NCI-H2107 (cell line): ENCODE results near the gene AKR1C1.
"Not testable (repeated sequence)": the region's sequence is repeated elsewhere in the genome, so short reads cannot be mapped to it uniquely, and the experiment has no call there.

Experiments
- DNase-seq: peaks from one replicate; lab custom pipeline; 2025; lab: John Stamatoyannopoulos, UW

The AKR1C1 gene

DNA sequence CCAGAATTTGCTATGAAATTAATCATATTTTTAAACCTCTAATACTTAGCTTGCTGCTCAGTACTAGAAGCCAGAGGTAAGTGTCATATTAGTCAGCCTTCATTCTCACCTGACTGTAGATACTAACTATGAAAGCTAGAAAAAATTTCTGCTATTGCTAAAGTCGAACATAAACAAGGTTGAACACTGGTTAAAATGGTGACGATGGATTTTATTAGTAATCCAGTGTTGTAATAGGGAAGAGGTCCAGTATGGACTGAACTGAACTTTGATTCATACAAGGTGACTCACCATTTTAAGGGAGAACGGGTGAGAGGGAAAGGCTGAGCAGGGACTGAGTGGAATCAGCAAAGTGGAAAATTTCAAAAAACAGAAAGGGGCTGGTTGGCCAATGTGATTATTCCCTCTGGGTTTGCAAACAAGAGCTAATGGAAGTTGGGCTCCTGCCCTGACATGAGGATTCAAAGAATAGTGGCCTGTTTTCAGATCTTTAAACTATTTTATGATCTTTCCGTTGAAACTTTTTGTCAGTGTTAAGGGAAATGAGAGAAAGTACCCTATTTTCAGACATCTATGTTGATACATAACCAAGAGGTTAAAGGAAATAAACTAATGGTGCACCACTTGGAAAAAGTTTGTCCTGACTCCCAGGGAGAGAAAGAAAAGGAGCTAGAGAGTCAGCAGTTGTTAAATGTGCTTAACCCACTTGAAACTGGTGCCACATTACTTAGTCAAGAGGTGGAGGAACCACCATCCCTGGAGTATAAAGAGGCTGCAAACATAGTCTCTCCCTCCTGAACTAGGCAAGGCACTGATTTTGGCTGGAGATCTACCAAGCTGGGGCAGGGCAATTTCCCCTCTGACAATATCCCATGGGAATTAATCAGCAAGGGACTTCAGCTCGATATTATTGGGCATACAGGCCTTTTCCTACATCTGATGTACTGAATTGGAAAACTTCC is 15.3 kb upstream of the AKR1C1 start:
- no peak for DNase-seq

DNA sequence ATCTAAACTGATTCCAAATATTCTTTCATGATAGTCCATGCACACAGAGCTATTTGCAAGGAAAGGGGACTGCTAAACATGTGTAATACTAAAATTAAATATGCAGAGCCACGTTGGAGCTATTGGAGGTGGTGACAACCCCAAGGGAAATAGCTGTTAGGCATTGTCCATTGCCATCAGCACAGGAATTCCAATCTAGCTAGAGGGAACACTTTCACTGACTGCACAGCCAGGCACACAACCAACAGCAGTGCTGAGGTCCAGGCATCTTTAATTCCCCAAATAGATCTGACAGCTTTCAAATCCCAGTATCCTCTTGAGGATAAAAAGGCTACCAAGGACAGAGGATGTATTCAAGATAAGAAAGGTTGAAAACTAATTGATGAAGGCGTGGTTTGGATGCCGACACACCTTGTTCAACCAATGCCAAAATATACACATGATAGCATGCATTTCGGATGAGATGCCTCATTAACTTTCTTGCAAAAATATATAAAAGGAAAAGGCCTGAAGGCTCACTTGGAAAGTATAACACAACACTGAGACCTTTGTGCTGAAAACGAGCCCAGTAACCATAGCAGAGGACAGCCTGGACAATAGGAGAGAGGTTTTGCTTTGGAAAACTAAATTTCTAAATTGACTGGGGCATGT is 11.6 kb upstream of the AKR1C1 start:
- not testable (repeated sequence) for DNase-seq

DNA sequence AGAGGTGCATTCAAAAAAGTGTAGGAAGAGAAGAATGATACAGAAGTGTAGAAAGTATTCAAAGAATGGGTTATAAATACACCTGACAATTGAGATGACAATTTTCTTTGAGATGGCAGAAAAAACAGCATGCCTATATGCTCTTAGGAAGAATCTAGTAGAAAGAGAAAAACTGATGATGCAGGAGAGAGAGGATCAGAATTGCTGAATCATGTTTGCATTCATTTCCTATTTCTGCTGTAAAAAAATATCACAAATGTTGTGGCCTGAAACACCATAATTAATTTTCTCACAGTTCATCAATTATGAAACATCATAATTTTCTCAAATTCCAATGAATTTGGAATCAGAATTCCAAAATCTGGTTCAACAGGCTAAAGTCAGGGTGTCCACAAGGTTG is 9.8 kb upstream of the AKR1C1 start:
- DNase-seq, result no peak

DNA sequence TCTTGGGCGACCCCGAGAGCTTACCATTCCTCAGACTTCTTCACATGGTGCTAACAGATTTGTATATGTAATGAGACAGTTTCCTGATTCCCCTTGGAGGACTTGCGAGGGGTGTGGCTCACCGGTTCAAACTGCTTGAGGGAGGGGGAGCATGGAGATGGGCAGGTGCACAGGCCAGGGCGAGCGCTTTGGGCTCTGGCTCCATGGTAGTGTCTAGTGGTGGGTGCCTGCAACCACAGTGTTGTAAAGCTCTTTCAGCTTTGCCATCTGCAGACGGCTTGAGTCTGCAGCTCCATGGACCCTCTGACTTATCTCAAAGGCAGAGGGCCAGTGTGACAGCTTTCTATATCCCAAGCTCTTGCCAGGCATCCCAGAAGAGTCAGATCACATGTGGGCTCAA is 7.1 kb upstream of the AKR1C1 start:
- DNase-seq, result not testable (repeated sequence)

- DNase-seq, result not testable (repeated sequence)
These were observed 6.1 kb upstream of the AKR1C1 start for GRCh38 chr10:4956955-4957645.

DNA sequence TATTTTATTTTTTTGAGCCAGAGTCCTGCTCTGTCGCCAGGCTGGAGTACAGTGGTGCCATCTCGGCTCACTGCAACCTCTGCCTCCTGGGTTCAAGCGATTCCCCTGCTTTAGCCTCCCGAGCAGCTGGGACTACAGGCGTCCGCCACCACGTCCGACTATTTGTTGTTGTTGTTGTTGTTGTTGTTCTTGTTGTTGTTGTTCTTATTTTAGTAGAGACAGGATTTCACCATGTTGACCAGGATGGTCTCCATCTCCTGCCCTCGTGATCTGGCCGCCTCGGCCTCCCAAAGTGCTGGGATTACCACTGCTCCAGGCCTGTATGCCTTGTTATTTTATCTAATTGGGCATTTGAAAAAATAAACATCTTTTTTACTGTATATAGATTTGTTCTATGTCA is 1.7 kb upstream of the AKR1C1 start:
- not testable (repeated sequence) for DNase-seq

GRCh38 chr10:4962308-4962707 is 907 bp upstream of the AKR1C1 start:
- not testable (repeated sequence) for DNase-seq

- DNase-seq, result not testable (repeated sequence)
These were observed 570 bp downstream of the AKR1C1 start for GRCh38 chr10:4963815-4964154.

DNA sequence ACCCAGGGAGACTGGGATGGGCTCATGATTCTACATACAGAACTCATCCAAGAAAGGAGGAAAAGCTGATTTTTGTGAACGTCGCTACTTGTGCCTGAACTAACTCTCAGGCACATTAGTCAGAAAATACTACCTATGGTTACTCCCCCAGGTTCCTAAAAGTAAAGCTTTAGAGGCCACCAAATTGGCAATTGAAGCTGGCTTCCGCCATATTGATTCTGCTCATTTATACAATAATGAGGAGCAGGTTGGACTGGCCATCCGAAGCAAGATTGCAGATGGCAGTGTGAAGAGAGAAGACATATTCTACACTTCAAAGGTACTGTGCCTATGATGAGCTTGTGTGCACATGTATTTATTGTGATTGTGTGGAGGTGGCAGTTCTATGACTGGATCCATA is 2.5 kb downstream of the AKR1C1 start:
- DNase-seq, result not testable (repeated sequence)

GRCh38 chr10:4967189-4967588 is 4.0 kb downstream of the AKR1C1 start:
- not testable (repeated sequence) for DNase-seq

DNA sequence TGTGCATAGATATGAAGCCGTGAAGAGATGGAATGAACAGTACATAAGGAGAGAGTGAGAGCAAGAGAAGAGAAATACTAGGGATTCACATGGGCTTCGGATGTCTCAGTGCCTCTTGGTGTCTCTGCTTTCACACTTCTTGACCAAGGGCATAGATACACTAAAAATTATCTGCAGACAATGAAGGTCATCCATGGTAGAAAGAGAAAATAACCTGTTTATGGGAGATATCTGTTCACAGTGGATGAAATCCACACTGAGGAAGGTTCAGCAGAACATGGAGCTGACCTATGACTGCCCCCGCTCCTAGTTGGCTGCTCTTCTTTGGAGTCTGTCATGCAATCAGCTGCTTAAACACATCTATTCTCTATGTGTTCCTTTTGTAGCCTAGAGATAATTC is 6.1 kb downstream of the AKR1C1 start:
- DNase-seq, result not testable (repeated sequence)

DNA sequence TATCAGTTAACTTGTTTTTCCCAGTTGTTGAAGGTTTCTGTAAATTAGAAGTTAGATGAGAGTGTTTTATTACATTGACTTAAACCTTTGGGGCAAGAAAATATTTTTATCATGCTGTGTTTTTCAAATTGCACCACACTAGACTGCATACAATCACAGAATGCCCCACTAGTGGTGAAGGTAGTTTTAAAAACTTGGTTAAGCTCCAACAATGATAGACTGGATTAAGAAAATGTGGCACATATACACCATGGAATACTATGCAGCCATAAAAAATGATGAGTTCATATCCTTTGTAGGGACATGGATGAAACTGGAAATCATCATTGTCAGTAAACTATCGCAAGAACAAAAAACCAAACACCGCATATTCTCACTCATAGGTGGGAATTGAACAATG is 7.1 kb downstream of the AKR1C1 start:
- not testable (repeated sequence) for DNase-seq

GRCh38 chr10:4972369-4973142 is 9.3 kb downstream of the AKR1C1 start:
- not testable (repeated sequence) for DNase-seq

DNA sequence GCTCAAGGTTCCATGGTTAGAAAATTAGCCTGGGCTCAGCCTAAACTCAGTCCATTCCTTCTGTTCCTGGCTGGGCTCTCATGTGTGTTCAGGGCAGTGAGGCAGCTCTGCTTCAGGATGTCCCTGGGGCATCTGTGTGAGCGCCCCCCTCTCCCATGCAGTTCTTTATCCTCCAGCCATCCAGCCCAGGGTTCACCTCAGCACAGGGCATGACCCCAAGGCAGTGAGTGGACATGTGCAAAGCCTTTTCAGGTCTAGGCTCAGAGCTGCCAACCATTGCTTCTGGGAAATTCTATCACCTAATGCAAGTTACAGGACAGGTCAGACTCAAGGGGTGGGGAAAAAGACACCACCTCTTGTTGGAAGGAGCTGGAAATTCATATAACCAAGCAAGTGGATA is 10.1 kb downstream of the AKR1C1 start:
- not testable (repeated sequence) for DNase-seq

GRCh38 chr10:4974400-4974799 is 11.2 kb downstream of the AKR1C1 start:
- DNase-seq, result not testable (repeated sequence)

DNA sequence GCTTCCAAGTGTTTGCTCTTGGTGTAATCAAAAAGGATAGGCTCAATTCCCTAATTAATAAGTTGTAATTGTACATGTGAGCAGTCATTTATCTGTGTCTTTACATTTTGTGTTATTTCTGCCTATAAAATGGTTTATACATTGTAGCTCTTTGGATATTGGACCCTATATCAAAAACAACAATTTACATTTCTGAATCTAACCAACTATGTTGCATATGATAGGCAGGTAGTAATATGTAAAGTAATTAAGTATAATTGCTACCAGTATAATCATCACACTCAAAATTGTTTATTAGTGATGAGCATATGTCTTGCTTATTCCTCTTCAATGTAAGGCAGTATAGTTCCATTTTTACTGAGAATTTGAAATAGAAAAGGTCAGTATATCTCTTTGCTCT is 13.8 kb downstream of the AKR1C1 start:
- DNase-seq, result no peak

DNA sequence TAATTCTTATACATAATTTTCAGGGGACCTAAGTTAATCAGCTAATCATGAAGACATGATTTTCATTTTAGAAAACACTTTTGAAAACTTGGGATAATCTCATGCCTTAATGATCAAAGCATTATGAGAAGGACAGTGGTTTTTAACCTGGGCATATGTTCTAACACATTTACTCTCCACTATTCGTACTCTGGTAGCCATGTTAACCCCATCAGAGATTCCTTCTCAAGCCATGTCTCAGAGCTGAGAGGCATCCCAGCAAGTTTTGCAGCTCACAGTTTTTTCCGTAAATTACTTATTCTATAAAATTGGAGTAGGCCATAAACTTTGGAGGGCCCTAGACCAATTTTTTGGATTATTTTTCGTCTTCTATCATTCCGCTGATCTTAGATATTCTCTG is 15.7 kb downstream of the AKR1C1 start:
- DNase-seq, result no peak

DNA sequence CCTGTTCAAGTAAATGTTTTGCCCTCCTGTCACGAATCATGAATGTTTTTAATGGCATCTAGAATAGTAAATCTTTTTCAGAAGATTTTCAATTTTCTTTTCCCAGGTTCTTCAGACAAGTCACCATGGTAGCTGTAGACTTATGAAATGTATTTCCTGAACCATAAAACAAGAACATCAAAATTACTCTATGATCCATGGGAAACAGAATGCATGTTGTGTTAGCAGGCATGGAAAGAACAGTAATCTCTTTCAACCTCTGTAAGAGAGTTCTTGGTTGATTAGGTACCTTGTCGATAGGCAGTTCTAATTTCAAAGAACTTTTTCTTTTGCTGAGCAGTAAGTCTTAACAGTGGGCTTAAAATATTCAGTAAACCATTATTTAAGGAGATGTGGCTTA is 17.6 kb downstream of the AKR1C1 start:
- no peak for DNase-seq

DNA sequence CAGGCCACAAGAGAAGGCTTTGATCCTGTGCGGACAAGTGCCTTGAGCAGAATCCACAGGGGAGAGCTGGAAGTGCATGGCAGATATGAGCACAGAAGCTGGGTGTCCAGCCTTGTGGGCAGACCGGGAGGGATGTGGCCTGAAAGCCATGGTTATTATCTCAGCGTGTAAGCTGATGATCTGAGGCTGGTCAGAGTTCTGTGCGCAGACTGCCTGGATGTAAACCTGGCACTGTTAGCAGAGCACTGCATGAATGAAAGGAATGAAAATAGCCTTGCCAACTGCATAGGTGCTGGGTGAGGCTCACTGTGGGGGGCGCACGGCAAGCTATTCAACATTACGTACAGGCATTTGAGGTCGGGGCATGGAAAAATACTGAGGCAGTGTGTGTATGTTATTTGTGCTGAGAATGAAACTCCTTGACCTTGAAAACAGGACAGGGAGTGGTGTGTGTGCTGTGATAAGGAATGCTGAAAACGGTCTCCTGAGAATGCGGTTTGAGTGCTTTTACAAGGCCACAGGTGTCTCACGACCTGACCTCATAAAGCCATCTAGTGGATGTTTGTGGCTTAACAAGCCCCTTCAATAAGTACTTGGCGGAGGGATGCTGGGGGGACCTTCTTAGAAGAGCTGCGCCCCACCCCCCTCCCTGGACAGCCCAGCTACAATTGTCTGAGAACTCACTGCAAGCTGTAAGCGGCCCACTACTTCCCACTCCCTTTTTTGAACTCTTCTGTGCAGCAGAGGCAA is 18.7 kb downstream of the AKR1C1 start:
- DNase-seq, result no peak

DNA sequence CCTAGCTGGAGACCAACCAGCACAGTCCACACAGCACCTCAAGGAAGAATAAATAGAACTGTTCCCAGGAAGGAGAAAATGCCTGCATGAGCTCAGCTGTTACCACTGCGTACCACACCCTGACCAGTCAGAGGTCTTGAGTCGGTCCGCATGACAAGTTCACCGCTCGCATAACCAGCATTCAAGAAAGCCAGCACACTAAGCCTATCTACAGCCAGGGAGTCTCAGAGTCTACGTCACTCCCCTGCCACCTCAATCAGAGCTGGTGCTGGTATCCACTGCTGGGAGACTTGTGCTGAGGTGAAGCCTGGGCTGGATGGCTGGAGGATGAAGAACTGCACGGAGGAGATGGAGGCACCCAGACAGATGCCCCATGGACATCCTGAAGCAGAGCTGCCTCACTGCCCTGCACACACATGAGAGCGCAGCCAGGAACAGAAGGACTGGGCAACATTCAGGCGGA is 19.6 kb downstream of the AKR1C1 start:
- no peak for DNase-seq

DNA sequence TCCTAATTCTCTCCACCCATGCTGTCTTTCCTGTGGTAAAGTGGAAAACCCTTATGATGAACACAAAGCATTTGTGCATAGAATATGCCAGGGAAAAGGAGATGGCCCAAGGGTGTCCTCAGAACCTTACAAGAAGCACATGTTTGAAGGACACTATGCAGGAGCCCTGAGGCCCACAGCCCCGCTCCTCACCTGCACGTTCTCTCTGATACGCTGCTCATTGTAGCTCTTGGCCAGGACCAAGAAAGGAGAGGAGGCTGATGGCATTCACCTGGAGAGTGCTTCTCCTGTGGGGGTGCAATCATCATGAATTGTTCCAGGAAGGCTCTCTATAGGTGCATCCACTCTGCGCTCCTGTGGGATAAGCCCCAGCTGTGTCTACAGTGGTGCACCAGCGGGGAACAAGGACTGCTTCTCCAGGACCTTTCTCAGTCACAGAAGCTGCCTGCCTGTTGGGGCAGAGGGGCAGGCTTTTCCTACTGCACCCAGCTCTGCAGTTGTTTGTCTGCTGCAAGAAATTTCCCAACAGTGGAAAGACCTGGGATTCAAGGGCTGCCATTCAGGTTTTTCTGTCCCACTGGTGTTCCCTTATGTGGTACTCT is 20.5 kb downstream of the AKR1C1 start:
- DNase-seq, result no peak
